Jurkat, Clone E6-1 (cell line): Measurements from ENCODE around the gene CHD1. TPM values are rescaled to one million over a fixed set of nuclear protein-coding genes. Genes with fewer than 3 reads are reported as not detected.
"Not testable (repeated sequence)": the region's sequence is repeated elsewhere in the genome, so short reads cannot be mapped to it uniquely, and the experiment has no call there.

Experiments
- DNase-seq: peaks from one replicate; pipeline ENCODE4 v3.0.0-alpha.2; 2011; ENCODE audit warnings: low read depth, low spot score
- H3K4me3 ChIP-seq: 2 replicates; pipeline ENCODE4 v1.5.1; 2011; ENCODE audit warnings: mild to moderate bottlenecking, low read length, control low read depth, moderate library complexity
- polyA plus RNA-seq: library from polyadenylated mRNA; unstranded; fragments of >200 nt; gene quantifications from one replicate; pipeline ENCODE4 v1.2.1, GENCODE V29; 2012; ENCODE audit warnings: missing spikeins; ENCODE audit not compliant: insufficient read length, insufficient read depth

The CHD1 gene
- 67.4 TPM for polyA plus RNA-seq

DNA sequence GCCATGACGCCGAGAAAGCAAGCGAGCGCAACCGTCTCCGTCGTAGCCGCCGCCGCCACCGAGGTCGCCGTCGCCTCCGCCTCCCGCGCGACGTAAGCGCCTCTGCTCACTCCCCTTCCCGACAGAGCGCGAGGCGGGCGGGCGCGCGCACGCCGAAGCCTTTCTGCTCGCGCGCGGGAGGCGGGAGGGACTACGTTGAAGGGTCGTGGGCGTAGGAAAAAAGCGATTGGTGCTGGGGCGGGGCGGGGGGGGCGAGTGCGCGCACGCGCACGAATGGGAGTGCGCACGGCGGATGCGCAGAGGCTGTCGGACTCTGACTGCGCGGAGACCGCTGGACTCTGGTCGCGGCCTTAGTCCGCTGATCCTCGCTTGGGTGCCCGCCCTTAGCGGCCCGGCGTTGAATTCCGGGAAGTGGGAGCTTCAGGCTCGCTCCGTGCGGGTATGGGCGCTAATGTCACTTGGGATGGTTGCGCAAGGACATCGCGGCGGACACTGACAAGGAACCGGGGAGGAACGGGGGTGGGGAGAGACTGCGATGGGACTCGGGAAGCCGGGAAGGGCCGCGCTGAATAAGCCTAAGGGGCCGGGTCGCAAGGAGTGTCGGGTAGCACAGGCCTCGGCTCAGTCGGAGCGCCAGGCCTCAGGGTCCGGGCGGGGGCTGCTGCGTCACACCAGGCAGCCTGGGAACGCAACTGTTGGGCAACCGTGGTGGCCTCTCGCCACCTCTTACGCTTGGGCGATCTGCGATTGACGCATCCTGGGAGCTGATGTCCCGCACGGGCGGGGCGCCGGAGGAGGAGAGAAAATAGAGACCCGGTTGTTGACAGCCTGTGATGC is at the start of gene CHD1:
CHD1 (minus strand) TSS at position 135 of the 837 bp plus-strand sequence. CDS start 2,621 bp downstream, outside the sequence.
- peak; percentile 94 for DNase-seq
- peak within 1 kb of the TSS; percentile 94 for H3K4me3 ChIP-seq

DNA sequence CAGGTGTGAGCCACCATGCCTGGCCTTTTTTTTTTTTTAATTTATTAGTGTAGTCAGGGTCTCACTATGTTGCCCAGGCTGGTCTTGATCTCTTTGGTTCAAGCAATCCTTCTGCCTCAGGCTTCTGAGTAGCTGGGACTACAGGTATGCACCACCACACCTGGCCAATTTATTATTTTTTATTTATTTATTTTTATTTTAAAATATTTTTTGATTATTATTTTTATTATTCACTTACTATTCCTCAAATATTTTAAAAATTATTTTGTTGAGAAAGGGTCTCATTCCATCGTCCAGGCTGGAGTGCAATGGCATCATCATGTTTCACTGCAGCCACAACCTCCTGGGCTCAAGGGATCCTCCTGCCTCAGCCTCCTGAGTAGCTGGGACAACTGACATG is 49.7 kb upstream of the CHD1 start:
- no peak overlapping the region for H3K4me3 ChIP-seq
- no peak for DNase-seq

DNA sequence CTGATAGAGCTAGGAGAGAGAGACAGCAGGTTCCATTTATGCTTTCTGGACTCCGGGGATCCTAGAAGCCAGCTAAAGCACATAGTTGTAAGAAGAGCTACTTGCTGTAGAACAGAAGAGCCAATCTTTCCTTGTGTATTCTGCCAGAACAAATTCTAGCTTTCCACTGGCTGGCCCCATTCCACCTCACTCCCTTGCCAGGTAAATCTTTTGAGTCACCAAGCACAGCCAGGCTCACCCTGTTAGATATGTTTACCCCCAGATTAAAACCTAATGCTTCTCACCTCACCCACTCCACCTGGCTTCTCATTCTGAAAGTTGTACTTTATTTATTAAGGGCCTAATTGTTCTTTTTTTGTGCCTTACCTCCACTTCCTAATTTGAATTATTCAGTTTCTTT is 48.9 kb upstream of the CHD1 start:
- no peak overlapping the region for H3K4me3 ChIP-seq
- no peak for DNase-seq

DNA sequence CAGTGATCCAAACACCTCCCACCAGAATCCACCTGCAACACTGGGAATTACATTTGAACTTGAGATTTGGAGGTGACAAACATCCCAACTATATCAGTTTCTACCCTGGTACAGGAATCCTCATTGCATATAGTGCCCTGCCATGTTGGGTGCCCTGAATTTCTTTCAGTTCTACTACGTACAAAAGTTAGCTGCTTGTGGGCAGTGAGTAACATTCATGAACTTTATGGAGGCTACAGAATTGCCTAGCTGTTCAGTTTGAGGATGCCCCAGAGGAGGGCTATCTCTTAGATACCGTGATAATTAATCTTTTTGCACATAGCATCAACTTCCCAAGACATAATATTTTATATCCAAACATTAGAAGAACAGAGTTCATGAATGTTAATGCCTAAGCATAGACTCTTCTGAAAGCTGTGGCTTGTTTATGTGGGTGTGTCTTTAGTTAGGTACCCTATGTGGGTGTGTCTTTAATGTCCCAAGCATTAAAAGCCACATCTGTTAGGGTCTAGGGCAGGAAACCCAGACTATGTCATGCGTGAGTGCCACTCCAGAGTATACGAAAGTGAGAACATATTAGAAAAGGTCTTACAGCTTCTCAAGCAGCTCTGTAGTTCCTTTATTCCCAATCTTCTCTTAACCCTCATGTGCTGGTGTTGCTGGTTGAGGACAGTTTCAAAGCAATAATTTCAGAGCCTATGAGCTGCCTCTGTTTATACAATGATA is 47.0 kb upstream of the CHD1 start:
- peak; percentile 32 for DNase-seq
- no peak overlapping the region for H3K4me3 ChIP-seq

DNA sequence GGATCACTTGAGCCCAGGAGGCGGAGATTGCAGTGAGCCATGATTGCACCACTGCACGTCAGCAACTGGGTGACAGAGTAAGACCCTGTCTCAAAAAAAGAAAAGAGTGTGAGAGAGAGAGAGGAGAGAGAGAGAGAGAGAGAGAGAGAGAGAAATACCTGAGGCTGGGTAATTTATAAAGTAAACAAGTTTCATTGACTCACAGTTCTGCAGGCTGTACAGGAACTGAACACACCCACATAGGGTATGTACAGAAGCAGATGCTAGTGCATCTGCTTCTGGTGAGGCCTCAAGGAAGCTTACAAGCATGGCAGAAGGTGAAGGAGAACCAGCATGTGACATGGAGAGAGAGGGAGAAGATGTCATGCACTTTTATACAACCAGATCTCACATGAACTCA is 46.4 kb upstream of the CHD1 start:
- DNase-seq = no peak
- no peak overlapping the region for H3K4me3 ChIP-seq

DNA sequence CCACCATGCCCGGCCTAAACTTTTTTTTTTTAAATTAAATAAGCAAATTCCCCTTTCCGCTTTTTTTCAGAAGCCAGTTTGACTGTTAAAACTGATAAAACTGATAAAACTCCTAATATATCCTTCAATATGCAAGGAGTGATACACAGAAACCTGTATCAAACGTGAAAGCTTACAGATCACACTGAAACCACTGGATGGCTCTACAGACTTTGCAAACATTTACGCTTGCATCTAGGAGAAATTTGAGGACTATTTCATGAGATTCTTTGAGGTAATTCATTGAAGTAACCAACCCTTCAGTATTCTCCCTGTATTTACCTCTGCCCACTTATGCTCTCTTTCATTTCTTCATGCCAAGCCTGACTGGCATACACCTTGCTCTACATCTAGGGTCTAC is 40.6 kb upstream of the CHD1 start:
- H3K4me3 ChIP-seq = no peak overlapping the region
- no peak for DNase-seq

DNA sequence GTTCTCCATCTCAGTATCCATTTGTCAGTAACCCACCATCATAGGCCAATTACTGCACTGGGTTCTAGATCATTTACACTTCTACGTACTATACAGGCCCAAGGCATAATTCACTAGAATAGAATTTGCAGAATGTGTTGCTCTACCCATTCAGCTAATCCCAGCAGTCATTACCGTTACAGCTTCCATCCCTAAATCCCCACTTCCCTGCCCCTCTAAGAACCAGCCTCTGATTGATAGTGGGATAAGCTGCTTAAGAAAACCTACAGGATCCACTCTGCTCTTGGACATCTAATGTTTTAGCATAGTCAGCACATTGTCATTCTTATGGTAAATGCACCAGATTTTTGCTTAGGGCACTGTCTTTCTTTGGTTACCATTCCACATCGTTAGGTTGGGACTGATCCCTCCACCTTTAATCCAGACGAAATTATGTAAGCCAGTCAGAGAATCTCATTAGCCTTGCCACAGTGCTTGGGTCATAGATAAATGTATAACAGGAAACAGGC is 39.3 kb upstream of the CHD1 start:
- no peak for DNase-seq
- no peak overlapping the region for H3K4me3 ChIP-seq

DNA sequence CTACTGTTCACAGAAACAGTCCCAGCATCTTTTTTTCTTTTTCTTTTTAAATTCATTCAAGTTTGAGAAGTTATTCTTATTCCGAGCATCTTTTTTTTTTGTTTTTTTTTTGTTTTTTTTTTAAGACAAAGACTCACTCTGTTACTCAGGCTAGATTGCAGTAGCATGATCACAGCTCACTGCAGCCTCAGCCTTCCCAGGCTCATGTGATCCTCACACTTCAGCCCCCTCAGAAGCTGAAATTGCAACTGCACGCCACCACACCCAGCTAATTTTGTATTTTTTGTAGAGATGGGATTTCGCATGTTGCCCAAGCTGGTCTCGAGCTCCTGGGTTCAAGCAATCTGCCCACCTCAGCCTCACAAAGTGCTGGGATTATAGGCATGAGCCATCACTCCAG is 36.4 kb upstream of the CHD1 start:
- no peak for DNase-seq
- H3K4me3 ChIP-seq = no peak overlapping the region

DNA sequence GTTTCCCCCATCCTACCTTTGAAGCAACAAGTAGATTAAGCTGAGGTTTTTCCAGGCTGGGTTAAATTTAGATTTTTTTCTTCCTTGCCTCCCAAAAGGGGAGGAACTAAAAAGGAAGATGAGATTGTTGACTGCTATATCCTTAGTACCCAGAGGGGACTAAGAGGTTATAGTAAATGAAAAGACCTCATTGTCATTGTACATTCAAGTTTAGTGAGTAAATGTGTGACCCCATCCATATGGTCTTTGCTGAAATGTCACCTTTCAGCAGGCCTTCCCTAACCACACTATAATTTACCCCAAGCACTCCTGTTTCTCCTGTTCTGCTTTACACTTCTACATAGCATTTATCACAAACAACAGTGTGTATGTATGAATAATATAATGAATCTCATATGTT is 35.8 kb upstream of the CHD1 start:
- no peak overlapping the region for H3K4me3 ChIP-seq
- no peak for DNase-seq

DNA sequence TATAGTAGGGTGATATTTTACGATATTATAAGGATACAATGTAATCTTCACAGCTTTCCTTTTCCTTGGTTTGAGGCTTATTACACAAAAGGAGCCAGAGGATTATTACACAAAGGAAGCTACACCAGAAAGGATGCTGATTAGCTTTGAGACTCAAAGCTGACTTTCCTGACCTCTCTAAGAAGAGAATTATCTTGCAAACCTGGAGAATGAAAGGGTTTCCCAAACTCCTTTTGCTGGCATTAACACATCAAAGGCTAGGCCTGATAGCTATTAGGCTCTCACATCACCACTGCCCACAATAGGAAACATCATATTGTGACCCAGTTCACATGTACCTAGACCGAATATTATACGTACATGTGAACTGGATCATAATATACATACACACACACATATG is 34.2 kb upstream of the CHD1 start:
- no peak overlapping the region for H3K4me3 ChIP-seq
- DNase-seq = no peak

DNA sequence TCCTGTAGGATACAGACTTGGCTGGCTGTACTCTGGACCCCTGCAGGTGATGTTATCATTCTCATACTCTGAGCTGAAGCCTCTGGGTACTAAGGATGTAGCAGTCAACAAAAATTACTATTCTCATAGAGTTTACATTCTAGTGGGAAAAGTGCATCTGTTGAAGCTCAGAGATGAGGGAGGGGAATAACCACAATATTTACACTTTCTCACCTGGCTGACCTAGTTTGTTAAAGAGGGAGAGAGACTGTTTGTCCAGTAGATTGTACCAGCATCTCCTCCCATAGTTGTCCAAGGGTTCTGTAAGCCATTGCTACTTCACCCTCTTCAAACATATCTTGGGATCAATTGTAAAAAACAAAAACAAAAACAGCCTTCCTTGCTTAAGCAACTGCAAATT is 33.8 kb upstream of the CHD1 start:
- no peak for DNase-seq
- no peak overlapping the region for H3K4me3 ChIP-seq

DNA sequence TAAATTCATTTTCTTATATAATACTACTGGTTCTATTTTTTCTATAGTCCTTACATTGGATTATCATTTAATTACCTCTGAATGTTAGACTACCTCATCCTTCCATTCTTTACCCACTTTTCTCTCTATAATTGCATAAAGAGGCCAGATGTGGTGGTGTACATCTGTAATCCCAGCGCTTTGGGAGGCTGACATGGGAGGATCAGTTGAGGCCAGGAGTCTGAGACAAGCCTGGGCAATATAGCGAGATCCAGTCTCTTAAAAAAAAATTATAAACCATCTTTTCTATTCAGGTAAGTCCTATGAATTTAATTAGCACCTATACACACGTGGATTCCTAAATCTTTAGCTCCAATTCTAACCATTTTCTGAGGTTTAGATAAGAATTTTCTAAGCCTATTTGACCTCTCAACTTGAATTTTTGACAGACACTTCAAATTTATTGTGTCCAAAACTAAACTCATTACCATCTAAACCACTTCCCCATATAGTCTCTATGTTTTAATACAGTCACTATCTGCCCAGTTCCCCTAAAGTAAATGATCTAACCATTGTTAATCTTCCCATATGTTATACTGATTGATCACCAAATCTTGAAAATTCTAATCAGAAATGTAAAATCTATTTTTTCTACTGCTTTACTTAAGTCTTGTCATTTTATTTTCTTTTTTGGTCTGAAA is 33.0 kb upstream of the CHD1 start:
- DNase-seq = no peak
- no peak overlapping the region for H3K4me3 ChIP-seq

DNA sequence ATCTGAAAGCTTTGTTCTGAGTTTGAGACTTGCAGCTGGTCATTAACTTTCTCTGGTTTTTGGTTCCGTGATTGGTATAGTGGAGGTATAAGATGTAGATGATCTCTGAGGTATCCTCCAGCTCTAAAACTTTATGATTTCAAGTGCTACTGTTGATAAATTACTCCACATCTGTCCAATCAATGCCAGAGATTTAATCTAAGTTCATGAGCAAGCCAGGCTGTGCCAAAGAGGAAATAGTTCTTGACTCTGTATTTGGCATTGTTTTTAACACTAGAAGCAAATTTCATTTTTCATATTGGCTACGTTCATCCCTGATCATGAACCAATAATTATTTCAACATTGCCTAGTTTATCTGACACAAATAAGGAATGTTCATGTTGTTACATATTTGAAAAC is 28.5 kb upstream of the CHD1 start:
- no peak for DNase-seq
- no peak overlapping the region for H3K4me3 ChIP-seq

DNA sequence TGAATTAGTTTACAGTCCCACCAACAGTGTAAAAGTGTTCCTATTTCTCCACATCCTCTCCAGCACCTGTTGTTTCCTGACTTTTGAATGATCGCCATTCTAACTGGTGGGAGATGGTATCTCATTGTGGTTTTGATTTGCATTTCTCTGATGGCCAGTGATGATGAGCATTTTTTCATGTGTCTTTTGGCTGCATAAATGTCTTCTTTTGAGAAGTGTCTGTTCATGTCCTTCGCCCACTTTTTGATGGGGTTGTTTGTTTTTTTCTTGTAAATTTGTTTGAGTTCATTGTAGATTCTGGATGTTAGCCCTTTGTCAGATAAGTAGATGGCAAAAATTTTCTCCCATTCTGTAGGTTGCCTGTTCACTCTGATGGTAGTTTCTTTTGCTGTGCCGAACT is 27.1 kb upstream of the CHD1 start:
- H3K4me3 ChIP-seq, DNase-seq: not testable (repeated sequence)

DNA sequence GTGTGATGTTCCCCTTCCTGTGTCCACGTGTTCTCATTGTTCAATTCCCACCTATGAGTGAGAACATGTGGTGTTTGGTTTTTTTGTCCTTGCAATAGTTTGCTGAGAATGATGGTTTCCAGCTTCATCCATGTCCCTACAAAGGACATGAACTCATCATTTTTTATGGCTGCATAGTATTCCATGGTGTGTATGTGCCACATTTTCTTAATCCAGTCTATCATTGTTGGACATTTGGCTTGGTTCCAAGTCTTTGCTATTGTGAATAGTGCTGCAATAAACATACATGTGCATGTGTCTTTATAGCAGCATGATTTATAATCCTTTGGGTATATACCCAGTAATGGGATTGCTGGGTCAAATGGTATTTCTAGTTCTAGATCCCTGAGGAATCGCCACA is 26.7 kb upstream of the CHD1 start:
- not testable (repeated sequence) for DNase-seq, H3K4me3 ChIP-seq

DNA sequence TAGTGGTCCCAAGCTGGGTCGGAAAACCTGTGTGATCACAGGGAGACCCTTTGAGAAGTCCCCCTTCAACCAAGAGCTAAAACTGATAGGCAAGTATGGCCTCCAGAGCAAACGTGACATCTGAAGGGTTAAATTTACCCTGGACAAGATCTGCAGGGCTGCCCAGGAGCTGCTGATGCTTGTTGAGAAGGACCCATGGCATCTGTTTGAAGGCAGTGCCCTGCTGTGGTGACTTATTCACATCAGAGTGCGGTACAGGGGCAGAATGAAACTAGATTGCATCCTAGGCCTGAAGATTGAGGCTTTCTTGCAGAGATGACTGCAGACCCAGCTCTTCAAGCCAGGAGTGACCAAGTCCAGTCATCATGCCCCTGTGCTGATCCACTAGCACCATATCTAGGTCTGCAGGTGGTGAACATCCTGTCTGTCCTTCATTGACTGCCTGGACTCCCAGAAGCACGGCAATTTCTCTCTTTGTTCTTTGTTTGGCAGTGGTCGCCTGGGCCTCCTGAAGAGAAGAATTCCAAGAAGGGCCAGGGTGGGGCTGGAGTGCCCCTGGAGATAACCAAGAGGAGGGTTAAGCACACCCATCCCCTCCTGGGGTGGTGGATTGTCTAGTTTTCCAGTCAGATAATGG is 25.7 kb upstream of the CHD1 start:
- H3K4me3 ChIP-seq = no peak overlapping the region
- DNase-seq = no peak

DNA sequence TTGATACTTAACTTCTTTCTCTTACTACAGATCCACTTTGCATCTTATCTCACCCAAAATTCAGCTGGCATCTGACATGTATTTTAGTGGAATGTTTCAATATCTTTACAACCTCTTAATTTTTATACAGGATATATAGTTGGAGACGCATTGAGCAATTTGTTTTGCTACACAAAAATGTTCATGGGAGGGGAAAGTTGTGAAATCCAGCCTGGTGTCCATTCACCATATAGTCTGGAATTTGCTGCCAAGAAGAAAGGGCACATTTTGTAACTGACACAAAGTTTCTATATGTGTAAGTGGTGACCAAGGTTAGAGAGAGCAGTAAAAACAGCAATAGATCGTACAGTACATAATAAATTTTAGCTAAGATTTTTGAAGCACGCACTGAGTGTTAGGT is 14.0 kb upstream of the CHD1 start:
- DNase-seq = no peak
- no peak overlapping the region for H3K4me3 ChIP-seq

DNA sequence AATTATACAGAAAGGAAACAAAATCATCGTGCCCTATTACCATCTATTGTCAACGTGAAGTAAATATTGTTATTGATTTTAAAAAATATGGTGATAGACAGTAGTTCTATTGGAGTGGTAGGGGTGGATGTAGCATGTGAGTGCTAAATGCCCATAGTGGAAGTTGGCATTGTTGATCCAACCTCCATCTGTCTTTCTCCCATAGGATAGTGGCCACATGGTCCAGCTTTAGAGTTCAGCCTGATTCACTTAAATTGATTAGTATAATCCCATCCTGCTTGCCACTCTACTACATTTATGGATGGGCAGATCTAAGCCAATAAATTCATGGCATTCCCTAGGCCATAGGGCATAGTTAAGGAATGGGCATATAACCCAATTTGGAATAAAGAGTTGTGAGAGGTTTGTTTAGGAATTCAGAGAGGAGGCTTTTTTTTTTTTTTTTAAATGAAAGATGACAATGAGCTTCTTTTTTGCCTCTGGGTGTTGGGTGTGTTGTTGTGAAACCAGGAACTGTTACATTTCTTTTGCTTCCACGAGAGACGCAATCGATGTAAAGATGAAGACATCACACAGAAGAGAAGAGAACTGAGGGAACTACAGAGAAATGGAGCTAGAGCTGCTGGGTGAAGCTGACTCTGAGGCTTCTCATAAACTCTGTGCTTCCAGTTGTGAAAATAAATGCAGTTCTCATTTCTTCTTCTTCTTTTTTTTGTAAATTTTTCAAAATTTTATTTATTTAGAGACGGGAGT is 12.5 kb upstream of the CHD1 start:
- H3K4me3 ChIP-seq = no peak overlapping the region
- DNase-seq = no peak

DNA sequence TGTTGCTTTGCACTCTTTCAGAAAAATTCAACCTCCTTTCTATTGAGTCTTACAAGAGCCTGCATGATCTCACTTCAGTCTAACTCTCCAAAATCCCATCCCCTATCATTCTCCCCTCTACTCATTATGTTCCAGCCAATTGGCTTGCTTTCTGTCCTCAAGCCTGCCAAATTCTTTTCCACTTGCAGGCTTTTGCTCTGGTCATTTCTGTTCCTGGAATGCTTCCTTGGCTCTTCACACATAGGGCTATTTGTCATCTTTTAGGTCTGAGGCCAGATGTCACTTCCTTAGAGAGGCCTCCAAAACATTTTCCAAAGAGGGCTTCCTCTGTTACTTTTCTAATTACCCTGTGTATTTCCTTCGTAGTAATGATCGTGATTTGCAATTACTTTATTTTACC is 11.8 kb upstream of the CHD1 start:
- H3K4me3 ChIP-seq = no peak overlapping the region
- no peak for DNase-seq
